PFSK-1 (cell line): ENCODE measurements around the gene FA2H.

ENCODE experiments used
- FOXP2 ChIP-seq: optimal IDR thresholded peaks from 2 replicates; pipeline ENCODE3; 2011; ENCODE audit warnings: borderline replicate concordance, control low read depth, inconsistent platforms; ENCODE audit not compliant: insufficient read depth; ENCODE audit errors: extremely low read length, extremely low read depth
- POLR2AphosphoS5 ChIP-seq: IDR thresholded peaks from 2 replicates; pipeline ENCODE4 v1.6.1; 2012; ENCODE audit warnings: low read depth, mild to moderate bottlenecking, control low read depth, low read length, moderate library complexity
- SIN3A ChIP-seq: IDR thresholded peaks from 2 replicates; pipeline ENCODE4 v1.6.1; 2012; ENCODE audit warnings: mild to moderate bottlenecking, low read length, moderate library complexity, borderline replicate concordance; ENCODE audit not compliant: insufficient read depth
- TAF1 ChIP-seq: IDR thresholded peaks from 2 replicates; pipeline ENCODE4 v1.6.1; 2012; ENCODE audit warnings: low read length, control low read depth, borderline replicate concordance; ENCODE audit not compliant: insufficient read depth
- TF ChIP-seq, protein P1 (sequence below), 2 experiments: IDR thresholded peaks; 2 replicates each; pipeline versions ENCODE4 v1.6.1 to v1.8.0; 2011 to 2012; ENCODE audit warnings: low read depth in 2 of 2, low read length in 2 of 2, control low read depth in 1 of 2, inconsistent platforms in 1 of 2, mild to moderate bottlenecking in 1 of 2, moderate library complexity in 1 of 2; ENCODE audit not compliant: insufficient read depth in 1 of 2

FA2H gene

DNA sequence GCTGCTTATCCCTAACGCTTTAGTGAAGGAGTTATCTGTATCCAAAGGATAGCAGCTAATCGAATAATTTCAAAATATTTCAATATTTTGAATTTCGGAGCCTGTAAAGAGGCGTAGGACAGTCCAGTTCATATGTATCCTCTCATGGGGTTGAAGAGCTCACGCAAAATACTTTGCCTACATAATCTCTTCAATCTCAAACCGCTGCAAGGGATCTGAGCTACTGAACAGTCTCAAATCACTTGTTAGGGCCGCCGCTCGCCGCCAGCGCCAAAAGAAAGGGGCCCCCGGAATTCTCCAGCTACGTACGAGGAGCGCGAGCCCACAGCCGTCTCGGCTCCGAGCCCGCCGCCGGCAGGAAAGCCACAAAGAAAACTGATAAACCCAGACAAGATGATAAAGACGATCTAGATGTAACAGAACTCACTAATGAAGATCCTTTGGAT, 107.3 kb downstream of the FA2H start:
- TF ChIP-seq POLR2AphosphoS5 = no peak
- TF ChIP-seq, protein P1, sequence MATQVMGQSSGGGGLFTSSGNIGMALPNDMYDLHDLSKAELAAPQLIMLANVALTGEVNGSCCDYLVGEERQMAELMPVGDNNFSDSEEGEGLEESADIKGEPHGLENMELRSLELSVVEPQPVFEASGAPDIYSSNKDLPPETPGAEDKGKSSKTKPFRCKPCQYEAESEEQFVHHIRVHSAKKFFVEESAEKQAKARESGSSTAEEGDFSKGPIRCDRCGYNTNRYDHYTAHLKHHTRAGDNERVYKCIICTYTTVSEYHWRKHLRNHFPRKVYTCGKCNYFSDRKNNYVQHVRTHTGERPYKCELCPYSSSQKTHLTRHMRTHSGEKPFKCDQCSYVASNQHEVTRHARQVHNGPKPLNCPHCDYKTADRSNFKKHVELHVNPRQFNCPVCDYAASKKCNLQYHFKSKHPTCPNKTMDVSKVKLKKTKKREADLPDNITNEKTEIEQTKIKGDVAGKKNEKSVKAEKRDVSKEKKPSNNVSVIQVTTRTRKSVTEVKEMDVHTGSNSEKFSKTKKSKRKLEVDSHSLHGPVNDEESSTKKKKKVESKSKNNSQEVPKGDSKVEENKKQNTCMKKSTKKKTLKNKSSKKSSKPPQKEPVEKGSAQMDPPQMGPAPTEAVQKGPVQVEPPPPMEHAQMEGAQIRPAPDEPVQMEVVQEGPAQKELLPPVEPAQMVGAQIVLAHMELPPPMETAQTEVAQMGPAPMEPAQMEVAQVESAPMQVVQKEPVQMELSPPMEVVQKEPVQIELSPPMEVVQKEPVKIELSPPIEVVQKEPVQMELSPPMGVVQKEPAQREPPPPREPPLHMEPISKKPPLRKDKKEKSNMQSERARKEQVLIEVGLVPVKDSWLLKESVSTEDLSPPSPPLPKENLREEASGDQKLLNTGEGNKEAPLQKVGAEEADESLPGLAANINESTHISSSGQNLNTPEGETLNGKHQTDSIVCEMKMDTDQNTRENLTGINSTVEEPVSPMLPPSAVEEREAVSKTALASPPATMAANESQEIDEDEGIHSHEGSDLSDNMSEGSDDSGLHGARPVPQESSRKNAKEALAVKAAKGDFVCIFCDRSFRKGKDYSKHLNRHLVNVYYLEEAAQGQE (IDR thresholded peaks at IDR 0.05; ENCODE audit: insufficient read depth in 1 of 2, low read depth in 2 of 2, low read length in 2 of 2) = no peak
- TF ChIP-seq SIN3A = no peak
- no peak for TF ChIP-seq FOXP2
- no peak for TF ChIP-seq TAF1

DNA sequence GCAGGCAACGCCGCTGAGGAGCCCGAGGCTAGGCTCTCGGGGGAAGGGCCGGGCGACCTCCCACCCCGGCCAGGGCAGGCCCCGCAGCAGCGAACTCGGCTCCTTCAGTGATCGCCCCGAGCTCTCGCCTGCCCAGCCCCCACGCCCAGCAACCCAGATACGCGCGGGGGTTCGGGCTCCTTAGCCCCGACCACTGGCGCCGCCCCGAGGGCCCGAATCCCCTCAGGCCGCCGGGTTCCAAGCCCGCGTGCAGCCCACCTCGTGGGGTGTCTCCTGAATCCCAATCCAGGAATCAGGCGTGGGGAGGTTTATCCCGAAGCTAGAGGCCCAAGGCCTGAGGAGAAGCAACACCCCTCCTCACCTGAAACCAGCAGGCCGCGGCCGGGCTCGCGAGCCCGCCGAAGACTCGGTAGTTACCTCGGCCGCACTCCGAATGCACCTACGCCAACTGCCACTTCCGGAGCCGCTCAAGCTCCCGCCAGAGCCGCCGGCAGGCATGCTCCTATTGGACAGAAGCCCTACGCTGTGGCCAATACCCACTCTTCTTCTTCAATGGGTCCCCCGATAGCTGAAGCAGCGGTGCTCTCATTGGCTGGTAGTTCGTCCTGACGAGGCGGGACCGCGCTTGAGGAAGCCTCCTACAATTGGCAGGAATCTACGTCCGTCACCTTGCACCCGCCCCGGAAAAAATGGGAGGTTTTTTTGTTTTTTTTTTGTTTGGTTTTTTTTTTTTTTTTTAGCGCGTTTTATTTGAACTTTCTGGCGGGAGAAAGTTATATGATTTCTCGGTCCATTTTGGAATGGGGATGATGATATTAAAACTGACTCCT, 108.0 kb downstream of the FA2H start, which contains the start of gene RFWD3:
RFWD3 (minus strand) TSS at position 453 of the 830 bp plus-strand sequence. CDS start 5,428 bp downstream, outside the sequence.
- TF ChIP-seq, protein P1 (IDR thresholded peaks at IDR 0.05; ENCODE audit: insufficient read depth in 1 of 2, low read depth in 2 of 2, low read length in 2 of 2) = 0 out of 4 replicates have a peak, but pooled peaks of 1 of the 2 experiments have one; percentile 37
- peak; percentile 83 for TF ChIP-seq POLR2AphosphoS5
- TF ChIP-seq FOXP2 = no peak
- TF ChIP-seq TAF1 = peak; percentile 80; the same call in 1 of the 2 replicates

DNA sequence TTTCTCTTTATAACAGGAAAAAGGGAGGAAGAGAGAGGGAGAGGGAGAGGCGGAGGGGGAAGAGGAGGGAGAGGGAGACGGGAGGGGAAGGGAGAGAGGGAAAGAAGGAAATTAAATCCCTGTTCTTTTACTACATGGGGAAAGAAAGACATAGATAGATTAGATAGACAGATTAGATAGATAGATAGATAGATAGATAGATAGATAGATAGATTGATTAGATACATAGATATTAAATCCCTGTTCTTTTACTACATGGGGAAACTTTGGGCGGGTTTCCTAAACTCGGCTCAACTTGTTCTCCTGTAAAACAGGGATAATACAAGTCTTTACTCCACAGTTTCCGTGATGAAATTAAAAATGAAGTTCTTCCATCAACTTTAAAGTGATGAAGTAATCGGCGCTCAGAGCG, 108.6 kb downstream of the FA2H start:
- TF ChIP-seq SIN3A = no peak
- TF ChIP-seq, protein P1 (IDR thresholded peaks at IDR 0.05; ENCODE audit: insufficient read depth in 1 of 2, low read depth in 2 of 2, low read length in 2 of 2) = no peak
- TF ChIP-seq TAF1 = no peak
- no peak for TF ChIP-seq FOXP2
- no peak for TF ChIP-seq POLR2AphosphoS5
